GM18868 (cell line): ENCODE results near the gene ACTL6B.
"Not testable (repeated sequence)": the region's sequence is repeated elsewhere in the genome, so short reads cannot be mapped to it uniquely, and the experiment has no call there.

ENCODE experiments used
- ATAC-seq: cut with Tn5 transposase; IDR thresholded peaks from one replicate; pipeline ENCODE4 v1.9.1; 2021; ENCODE audit warnings: mild to moderate bottlenecking, moderate library complexity; ENCODE audit not compliant: unreplicated experiment

The ACTL6B gene

GRCh38 chr7:100655908-100656674 is at the start of gene ACTL6B:
Gene ACTL6B, minus strand, starts transcription at chr7:100656448. Its CDS starts 94 bp downstream, at chr7:100656354.
- no peak for ATAC-seq

GRCh38 chr7:100705320-100705752 is 49.1 kb upstream of the ACTL6B start:
- peak; percentile 67 for ATAC-seq

- ATAC-seq = not testable (repeated sequence)
Observed at GRCh38 chr7:100701089-100701488, 44.8 kb upstream of the ACTL6B start.

GRCh38 chr7:100699018-100699417 is 42.8 kb upstream of the ACTL6B start:
- no peak for ATAC-seq

GRCh38 chr7:100696123-100696521 is 39.9 kb upstream of the ACTL6B start:
- no peak for ATAC-seq

GRCh38 chr7:100694098-100694745 is 38.0 kb upstream of the ACTL6B start, which contains the start of gene GIGYF1:
Gene GIGYF1, minus strand, starts transcription at chr7:100694250. Its CDS starts 6,012 bp downstream, at chr7:100688238.
- peak; percentile 39 for ATAC-seq

- peak; percentile 26 for ATAC-seq
Observed at GRCh38 chr7:100693312-100694097, 37.3 kb upstream of the ACTL6B start.

- no peak for ATAC-seq
Observed at GRCh38 chr7:100692578-100692961, 36.3 kb upstream of the ACTL6B start.

- no peak for ATAC-seq
Observed at GRCh38 chr7:100691676-100692577, 35.7 kb upstream of the ACTL6B start.

GRCh38 chr7:100689230-100690135 is 33.2 kb upstream of the ACTL6B start:
- no peak for ATAC-seq

GRCh38 chr7:100688326-100688860 is 32.1 kb upstream of the ACTL6B start:
- ATAC-seq = no peak

GRCh38 chr7:100687751-100688300 is 31.6 kb upstream of the ACTL6B start:
- ATAC-seq = no peak

GRCh38 chr7:100687261-100687660 is 31.0 kb upstream of the ACTL6B start:
- no peak for ATAC-seq

- no peak for ATAC-seq
Observed at GRCh38 chr7:100686822-100687211, 30.6 kb upstream of the ACTL6B start.

GRCh38 chr7:100686201-100686821 is 30.1 kb upstream of the ACTL6B start:
- ATAC-seq = no peak

- ATAC-seq = no peak
Observed at GRCh38 chr7:100685631-100686145, 29.4 kb upstream of the ACTL6B start.

- no peak for ATAC-seq
Observed at GRCh38 chr7:100685049-100685605, 28.9 kb upstream of the ACTL6B start.

- ATAC-seq = no peak
Observed at GRCh38 chr7:100684534-100685042, 28.3 kb upstream of the ACTL6B start.
